HG02981 (cell line): ENCODE measurements around the gene MPP7.

Source experiments
- ATAC-seq: cut with Tn5 transposase; IDR thresholded peaks from one replicate; pipeline ENCODE4 v1.9.1; 2021; ENCODE audit warnings: mild to moderate bottlenecking, moderate library complexity; ENCODE audit not compliant: unreplicated experiment

MPP7 gene

DNA sequence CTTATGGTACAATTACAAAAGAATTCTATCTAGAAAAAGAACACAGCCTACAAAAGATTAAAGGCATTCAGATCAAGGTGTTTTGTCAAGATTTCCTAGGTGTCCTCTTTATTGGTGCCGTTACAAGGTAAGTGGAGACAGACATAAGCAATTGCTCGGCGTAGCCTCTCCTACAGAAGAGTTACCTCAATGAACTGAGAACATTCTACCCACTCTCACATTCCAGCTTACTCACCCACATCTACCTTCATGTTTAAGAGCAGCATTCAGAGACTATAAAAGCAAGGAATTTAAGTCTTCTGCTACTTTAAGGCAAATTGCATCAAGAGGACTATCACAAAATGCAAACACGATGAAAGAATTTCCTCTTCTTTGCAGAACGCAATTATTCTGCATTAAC is 29.5 kb downstream of the MPP7 start:
- no peak for ATAC-seq

DNA sequence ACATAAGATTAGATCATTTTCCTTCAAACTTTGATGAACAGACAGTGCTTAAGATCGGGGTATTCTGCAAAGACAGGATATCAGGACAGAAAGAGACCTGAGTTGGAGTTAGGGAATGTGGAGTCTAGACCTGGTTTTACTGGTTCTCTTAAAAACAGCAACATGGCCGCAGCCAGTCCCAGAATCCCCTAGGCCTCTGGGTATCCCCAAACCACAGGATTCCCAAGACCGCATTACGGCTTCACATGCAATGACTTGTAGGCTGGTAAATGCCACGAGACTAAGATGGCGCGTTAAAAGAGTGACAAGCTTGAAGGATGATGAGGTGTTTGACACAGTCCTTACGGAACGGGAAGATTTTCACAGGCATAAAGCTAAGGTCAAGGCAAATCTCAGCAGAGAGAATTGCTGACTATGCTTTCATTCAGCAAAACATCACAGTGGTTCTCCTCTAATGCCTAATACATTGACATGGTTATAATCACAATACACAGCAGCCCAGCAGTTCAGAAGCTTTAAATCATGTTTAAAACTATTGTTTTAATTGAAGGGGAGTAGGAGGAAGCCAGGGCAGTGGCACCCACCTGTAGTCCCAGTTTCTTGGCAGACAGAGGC is 32.9 kb downstream of the MPP7 start:
- no peak for ATAC-seq

GRCh38 chr10:28266449-28267224 is 36.2 kb downstream of the MPP7 start:
- ATAC-seq, result no peak

- ATAC-seq, result no peak
Measured at GRCh38 chr10:28263136-28263857, 39.6 kb downstream of the MPP7 start.

GRCh38 chr10:28256776-28257175 is 46.1 kb downstream of the MPP7 start:
- ATAC-seq, result no peak

DNA sequence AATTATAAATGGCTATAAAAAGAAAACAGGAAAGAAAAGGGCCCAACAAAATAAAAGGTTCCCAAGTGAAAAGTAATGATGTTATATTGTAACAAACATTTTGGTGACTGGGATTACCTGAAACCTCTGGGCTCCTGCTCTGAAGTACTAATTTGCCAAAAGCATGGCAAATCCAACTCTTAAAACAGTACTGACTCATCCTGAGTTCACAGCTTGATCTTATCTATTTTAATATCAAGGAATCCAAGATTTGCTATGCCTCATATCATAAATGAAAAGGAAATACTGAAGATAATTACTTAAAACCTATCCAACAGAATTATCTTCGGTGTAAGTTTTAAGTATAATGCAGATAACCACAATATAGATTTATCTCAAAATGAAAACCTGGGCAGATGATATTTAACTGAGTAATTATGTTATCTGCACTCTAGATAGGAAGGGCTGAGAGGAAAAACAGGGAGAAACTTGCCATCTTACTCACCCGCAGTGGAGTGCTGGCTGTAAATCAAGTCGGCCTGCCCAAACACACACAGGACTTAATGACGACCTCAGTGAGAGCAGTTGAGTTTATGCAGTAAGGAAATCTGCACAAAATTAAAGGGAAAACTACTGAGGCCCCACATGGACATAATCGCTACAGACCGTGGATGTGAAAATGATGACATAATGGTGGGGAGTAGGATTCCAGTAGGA is 48.4 kb downstream of the MPP7 start:
- no peak for ATAC-seq

- ATAC-seq, result no peak
Measured at GRCh38 chr10:28253169-28253785, 49.6 kb downstream of the MPP7 start.
